ENCODE measurements around the gene SEPTIN10. TPM values are rescaled to one million over a fixed set of nuclear protein-coding genes. Genes with fewer than 3 reads are reported as not detected.

The SEPTIN10 gene
- total RNA-seq, 1 donor from 2014 or later = 57.4 TPM

DNA sequence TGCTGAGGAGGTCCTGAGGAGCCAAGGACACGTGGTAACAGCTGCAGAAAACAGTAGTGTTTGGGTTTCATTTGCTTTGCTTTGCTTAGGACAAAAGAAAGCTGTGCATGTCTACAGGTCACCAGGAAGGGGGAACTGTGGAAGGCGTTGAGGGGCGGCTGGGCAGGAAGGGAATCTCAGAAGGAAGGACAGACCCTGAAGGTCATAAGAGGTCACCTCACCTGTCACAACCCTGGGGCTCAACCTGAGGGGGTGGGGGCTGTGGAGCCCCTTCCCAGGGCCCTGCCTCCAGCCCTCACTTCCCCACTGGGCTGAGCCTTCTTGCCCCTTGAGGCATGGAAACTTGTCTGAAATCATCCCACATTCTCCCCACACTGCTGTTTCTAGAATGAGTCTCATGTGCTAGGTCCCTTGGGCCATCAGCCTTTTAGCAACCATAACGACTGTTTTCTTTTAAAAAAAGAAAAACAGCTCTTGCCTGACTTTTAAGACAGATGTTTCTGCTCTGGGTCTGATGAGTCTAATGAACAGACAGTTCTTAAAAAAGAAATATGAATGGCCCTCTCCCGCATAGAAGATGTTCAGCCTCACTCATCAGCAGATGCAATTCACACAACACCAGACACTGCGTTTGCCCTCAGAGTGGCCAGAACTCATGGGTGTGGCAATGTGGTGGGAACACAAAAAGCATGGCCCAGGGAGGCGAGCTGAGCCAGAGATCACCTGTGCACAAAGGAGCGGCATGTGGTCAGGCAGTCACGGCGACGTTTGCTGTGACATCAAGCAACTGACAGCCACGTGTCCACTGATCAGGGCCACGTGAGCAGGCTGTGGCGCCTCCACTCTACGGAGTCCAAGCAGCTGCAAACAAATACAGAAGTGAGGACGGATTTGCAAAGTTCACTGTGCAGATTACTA lies 84.0 kb downstream of the SEPTIN10 start:
- peak; percentile 65 for DNase-seq (ENCODE audit: low spot score)
- intact Hi-C loops (cut with DNase I) = no loop called here

DNA sequence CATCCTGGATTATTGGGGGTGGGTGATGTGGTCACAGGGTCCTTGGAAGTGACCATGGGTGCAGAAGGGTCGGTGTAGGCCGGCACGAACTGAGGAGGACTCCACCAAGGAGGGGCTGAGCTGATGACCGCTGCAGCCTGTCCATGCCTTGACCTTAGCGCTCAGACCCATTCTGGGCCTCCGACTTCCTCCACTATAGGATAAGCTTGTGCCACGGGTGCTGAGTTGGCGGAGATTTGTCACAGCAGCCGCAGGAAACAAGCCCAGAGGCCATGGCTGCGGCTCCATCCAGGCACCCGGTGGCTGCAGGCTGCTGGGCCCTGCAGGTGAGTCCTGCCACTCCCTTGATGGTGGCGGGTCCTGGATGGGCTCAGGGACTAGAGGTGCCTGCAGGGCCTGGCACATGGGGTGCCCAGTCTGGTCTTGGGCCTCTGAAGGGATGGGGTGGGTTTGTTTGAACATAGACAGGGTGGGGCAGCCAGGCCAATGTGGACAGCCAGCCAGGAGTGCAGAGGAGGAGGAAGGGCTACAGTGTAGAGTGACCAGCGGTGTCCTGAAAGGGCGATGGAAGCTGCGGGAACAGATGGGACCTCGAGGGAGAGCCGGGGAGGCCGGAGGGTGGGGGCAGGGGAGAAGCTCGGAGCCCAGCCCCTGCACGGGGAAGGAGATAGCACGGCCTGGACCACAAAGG lies 84.8 kb downstream of the SEPTIN10 start:
- peak; percentile 51 for DNase-seq (ENCODE audit: low spot score)
- intact Hi-C loops (cut with DNase I) = no loop called here

DNA sequence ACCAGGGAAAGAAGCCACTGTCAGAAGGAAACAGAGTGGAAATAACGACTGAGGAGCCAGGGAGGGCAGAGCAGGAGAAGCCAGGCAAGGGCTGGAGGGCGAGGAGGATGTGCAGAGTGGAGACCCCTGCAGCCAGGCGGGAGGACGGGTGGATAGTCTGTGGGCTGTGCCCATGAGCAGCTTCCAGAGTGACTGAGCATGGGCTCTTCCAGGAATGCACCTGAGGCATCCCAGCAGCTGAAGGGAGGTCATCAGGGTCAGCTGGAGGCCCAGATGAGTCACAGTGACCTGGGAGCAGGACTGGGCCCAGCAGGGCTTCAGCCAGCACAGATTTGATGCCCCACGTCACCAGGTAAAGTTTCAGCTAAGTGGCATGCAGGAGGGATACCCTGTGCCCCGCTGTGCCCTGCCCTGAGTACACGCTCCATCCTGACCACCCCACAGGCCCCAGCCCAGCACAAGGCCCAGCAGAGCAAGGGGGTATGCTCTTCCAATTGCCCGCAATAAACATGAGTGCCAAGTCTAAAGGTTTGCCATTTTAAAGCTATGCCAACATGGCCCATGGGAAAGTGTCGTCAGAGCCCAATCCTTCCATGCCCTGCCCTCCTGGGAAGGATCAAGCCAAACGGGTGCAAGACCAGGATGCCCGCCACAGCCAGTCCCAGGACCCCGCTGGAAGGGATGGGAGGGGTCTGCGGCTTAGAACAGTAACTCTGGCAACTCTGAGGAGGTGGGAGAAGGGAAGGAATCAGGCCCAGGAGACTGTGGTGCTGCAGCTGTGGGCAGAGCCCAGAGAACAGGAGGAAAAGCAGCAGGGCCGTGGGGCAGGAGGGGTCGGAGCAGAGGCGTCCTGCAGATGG lies 85.7 kb downstream of the SEPTIN10 start:
- intact Hi-C loops (cut with DNase I) = no loop called here
- DNase-seq (ENCODE audit: low spot score) = peak; percentile 46

DNA sequence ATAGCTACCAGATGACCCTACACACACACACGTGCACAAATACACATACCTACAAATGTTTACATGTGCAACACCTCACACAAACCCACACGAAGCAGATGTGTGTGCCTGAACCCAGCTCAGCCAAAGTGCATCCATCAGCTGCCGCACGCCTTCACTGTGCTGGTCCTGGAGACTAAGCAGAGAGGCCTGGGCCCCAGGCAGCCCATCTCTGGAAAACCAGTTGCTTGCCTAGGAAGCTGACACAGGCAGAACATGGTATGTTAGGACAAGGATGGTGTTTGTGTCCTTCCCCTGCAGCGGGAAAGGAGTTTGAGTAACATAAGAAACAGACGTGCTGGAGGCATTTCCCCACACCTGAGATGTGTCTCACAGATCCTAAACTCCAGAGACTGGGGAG lies 86.7 kb downstream of the SEPTIN10 start:
- intact Hi-C loops (cut with DNase I) = no loop called here
- DNase-seq (ENCODE audit: low spot score) = no peak

DNA sequence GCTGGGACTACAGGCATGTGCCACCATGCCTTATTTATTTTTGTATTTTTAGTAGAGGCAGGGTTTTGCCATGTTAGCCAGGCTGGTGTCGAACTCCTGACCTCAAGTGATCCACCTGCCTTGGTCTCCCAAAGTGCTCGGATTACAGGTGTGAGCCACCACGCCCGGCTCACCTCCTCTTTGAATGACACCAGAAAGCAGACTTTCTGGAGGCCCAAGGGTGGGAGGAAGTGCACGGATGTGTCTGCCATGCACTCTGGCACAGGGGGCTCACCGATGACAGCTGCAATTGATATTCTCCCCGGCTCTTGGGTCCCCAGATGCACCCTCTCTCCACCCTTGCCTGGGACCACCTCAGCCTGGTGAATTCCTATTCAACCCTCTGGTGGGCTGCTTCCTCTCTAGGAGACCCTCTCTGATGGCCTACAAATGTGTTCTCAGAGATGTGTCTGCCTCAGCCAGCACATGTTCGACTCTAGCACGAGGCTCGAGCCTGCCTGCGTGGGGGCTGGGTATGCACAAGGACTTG lies 87.3 kb downstream of the SEPTIN10 start:
- intact Hi-C loops (cut with DNase I) = no loop called here
- peak; percentile 15 for DNase-seq (ENCODE audit: low spot score)

DNA sequence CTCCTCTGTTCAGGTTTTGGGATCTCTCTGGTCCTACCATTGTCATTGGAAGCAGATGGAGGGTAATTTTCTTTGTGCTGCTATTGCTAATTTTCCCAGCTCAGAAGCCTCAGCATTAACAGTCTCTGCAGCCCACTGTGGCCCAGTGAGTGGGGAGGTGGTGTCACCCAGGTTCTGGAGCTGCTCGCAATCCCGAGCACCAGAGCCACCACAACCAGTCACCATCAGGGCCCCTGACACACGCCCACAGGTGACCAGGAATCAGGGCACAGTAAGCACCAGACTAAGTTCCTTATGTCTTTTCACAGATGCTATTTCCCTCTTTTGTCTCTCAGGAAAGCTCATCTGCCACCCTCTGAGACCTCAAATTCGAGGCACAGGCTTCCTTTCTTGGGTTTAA lies 87.9 kb downstream of the SEPTIN10 start:
- intact Hi-C loops (cut with DNase I) = no loop called here
- DNase-seq (ENCODE audit: low spot score) = peak; percentile 44

DNA sequence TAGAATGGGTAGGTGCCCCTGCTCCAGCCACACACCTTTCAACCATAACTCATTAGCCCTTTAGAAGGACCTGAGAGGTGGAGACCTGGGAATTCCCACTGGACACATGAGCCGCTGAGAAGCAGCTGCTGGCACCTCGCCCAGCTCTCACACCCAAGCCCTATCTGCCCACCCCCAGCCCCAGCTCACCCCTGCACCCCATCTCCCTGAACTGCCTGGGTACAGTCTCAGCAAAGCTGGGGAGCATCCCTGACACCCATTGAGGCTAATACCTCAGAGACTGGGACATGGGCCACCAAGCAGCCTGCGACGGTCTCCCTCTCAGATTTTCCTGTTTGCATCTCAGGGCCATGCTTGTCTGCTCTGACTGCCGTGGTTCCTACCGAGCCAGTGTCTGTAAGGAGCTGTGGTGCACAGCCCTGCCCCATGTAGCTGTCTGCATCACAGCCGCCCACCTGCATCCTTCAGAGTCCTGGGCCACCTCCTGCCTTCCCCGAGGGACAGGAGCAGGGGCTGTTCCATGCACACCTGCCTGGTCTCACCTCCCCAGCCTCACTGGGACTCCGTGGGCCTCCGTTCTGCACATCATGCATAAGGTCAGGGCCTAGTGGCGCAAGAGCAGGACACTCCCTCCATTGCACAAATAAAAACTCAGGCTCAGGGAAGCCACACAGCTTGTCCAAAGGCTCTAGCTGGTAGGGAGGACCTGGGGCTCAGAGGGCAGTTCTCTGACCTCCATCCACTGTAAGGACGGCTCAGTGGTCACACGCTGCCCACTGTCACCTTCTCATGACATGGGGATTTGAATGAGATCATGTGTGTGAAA lies 90.0 kb downstream of the SEPTIN10 start:
- DNase-seq (ENCODE audit: low spot score) = peak; percentile 68
- intact Hi-C loops (cut with DNase I) = no loop called here

DNA sequence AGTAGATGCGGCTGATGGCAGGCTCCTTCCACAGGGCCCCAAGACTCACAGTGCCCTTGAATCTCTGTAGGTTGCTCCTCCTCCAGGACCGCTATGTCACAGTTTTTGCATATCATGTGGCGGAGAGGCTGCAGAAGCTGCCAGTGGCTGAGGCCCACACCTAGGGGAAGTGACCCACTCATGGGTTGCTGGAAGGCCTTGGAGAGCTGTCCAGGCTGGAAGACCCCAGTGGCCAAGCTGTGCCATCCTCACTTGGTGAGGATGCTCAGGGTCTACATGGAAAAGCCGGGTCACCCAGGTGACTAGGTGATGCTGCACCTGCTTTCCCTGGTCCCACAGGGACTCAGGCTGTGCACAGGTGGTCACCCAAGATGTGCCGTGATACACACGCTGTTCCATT lies 90.6 kb downstream of the SEPTIN10 start:
- intact Hi-C loops (cut with DNase I) = no loop called here
- DNase-seq (ENCODE audit: low spot score) = peak; percentile 55

DNA sequence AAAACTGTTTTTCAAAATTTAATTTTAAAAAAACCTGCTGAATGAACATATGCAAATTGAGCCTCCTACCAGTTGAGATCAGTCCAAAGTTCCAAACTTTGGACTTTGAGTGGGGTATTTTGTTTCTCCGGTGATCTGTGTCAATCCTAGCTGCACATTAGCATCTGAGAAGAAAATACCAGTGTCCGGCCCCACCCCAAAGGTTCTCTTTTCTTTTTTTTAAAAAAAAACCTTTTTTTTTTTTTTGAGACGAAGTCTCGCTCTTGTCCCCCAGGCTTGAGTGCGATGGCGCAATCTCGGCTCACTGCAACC lies 91.7 kb downstream of the SEPTIN10 start:
- intact Hi-C loops (cut with DNase I) = no loop called here

DNA sequence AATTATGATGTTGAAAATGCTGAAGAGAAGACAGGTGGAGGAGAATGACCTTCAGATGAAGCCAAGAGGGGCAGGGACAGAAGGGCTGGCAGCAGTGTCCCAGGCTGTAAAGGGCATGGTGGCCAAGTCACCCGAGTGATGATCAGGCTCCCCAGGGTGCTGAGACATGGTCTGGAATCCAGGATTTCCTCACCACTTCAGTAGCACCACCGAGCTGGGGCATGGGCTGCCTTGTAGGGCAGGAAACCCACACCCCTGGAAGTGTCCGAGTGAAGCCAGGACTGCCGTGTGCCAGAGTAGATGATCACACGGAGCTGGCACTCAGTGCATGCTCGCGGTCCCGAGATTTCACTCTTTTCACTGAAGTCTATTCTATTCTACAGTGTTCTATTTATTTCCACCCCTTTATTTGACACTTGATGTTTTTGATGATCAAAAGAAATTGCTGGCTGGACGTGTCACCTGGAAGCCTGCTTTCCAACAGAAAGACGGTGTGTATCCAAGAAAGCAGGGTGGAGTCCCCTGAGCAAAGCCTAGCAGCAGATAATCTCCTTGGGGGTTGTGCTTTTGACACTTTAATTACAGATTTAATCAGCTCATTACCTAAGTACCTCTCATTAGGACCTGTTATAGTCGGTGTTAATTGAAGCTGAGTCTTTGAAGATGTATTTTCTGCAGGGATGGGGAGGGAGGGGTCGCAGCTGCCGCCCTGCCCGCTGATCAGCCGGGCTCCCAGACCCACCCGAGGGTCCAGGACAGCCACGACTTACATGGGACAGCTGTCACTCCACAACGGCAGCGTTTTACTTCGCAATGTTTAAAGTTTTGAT lies 92.3 kb downstream of the SEPTIN10 start:
- intact Hi-C loops (cut with DNase I) = no loop called here
- DNase-seq (ENCODE audit: low spot score) = peak; percentile 47

More for the DNA sequence above, 91.7 kb downstream of the SEPTIN10 start:
- no peak for DNase-seq (ENCODE audit: low spot score)

DNA sequence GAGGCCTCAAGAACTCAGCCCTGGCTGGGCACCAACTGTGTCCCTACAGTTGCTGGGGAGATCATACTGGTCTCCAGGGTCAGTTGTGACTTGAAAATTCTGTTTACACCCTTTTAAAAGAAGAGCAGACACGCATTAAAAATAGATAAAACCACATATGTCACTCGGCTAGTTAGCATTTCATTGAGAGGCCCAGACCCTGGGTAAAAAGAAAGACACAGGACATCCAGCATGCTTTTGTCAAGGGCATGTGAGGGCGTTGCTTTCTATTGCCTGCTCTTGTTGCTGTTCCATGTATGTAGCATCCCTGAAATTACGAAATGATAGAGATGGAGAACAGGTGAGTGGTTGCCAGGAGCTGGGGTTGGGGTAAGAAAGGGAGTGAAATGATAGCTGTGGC lies 94.3 kb downstream of the SEPTIN10 start:
- DNase-seq (ENCODE audit: low spot score) = no peak
- intact Hi-C loops (cut with DNase I) = loop anchor here (10.0 kb wide), 1 partner anchor 665 kb away; no protein-coding TSS in a partner anchor

DNA sequence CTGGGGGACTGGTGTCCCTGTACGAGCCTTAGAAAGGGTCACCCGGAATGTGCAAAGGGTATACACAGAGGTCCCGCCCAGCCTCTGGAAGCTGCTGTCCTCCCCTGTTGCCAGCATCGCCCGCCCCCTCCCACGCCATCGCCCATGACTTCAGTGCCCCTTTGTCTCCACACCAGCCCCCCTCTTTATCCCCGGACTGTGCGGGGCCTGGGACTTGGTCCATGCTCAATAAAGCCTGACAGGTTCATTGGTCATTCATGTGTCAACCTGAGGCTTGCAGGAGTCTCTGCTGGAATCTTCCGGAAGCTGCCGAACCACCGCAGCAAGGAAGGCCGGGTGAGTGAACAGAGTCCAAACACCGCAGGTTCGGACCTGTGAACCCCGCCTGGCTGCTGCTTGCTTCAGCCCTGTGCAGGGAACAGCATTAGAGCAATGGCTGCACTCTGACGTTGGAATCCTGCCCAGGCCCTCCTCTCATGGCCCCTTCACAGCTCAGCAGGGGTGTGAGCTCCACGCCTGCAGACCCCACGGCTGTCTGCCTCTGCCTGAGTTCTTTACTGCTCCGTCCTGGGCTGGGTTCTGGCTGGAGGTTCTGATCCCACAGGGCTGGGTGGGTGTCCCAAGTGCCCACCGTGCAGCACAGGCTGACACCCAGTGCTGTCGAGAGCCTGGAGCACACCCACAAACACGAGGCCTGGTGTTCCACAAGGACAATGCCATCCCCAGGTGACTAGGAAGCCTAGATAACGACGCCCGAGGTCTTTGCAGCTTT lies 96.5 kb downstream of the SEPTIN10 start:
- DNase-seq (ENCODE audit: low spot score) = no peak
- intact Hi-C loops (cut with DNase I) = loop anchor here (10.0 kb wide), 1 partner anchor 663 kb away; no protein-coding TSS in a partner anchor

DNA sequence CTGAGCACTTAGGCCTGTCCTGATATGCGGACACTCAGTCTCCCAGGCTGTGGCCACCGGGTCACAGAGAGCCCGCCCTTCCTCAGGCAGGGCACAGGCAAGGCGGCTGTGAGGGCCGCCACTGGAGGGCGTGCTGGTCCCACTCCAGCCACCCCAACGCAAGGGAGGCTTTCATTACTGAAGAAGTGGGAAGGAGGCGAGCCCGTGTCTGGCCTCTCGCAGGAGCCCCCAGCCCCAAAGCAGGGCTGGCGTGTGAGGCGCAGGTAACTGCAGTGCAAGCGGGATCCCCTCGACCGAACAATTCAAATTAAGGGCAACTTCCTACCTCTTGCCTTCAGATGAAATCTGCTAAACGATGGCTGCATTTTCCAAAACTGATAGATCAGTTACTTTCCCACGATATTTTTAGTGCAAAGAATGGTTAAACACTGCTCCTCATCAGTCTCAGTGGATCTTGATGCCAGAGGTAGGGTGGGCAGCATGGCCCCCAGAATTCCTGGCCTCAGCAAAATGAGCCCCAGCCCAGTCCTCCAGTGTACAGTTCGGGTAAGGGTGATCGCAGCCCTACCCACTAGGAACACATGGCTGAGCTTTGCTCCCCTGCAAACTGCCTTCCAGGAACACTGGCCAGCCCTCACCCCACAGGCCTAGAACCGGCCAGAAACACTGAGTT lies 97.2 kb downstream of the SEPTIN10 start:
- intact Hi-C loops (cut with DNase I) = loop anchor here (10.0 kb wide), 1 partner anchor 662 kb away; no protein-coding TSS in a partner anchor
- DNase-seq (ENCODE audit: low spot score) = no peak

DNA sequence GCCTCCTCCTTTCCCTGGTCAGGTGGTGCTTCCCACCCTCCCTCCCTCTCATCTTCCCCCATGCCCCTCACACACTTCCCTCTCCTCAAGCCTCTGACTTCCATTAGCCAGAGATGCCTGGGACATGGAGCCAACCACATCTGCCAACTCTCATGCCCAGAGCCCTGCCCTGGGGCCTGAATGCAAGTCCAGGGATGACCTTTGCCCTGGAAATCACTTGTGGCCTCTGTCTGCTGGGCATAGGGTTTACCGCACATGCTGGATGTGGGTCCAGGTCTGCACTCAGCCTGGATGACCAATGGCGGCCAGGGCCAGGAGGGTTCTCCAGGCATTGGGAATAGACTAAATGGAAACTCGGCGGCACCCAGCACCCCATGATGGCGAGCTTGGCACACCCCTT lies 98.9 kb downstream of the SEPTIN10 start:
- DNase-seq (ENCODE audit: low spot score) = no peak
- intact Hi-C loops (cut with DNase I) = loop anchor here (5.0 to 10.0 kb wide), 2 partner anchors 228 to 660 kb away; no protein-coding TSS in a partner anchor

DNA sequence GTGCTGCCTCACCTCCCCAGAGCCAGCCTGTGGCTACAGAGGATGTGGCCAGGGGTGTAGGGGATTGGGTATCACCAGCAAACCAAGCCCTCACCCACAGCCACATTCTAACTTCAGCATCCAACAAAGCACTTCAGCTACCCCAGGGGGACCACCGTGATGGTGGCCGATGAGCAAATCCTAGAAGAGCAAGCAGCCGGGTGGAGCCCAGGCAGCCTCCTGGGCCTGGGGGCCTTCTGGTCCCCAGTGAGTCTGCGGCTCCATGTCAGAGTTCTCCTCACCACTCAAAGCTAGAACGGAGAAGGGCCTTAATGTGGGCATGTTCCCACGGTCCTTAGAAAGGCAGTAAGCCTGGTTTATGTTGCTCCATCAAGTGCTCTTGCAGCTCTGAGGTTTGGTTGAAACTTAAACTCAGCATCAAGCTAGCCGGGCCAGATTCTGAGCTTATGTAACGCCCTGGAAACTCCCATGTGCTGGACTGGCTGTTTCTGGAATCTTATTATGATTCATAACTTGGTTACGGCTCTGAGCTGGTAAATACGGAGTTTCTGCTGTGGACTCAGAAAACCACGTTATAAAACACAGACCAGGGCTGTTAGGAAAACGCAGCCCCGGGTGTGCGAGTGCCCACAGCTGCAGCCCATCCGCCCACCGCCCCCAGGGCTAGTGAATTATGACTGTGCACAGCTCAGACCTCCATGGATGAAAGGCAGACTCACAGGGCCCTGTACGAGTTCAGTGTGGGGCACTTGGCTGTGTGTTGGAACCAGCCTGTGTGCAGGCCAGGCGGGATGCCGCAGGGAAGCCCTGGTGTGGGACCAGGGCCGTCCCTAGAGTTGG lies 99.8 kb downstream of the SEPTIN10 start:
- no peak for DNase-seq (ENCODE audit: low spot score)
- intact Hi-C loops (cut with DNase I) = loop anchor here (5.0 to 10.0 kb wide), 2 partner anchors 227 to 659 kb away; no protein-coding TSS in a partner anchor

DNA sequence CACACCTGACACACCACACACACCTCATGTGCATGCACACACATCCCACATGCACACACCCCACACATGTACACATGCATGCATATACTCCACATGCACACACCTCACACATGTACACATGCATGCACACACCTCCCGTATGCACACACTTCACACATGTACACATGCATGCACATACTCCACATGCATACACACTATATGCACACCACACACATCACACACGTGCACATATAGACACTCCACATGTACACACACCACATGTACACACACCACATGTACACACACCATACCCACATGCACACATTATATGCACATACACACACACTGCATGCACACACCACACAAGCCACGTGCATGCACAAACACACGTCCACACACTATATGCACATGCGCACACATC lies 100.5 kb downstream of the SEPTIN10 start:
- intact Hi-C loops (cut with DNase I) = loop anchor here (5.0 to 10.0 kb wide), 2 partner anchors 226 to 658 kb away; no protein-coding TSS in a partner anchor

More for the DNA sequence above, 100.5 kb downstream of the SEPTIN10 start:
- no peak for DNase-seq (ENCODE audit: low spot score)

Measured in cardiac septum (tissue), 1 donor.